GM12878 (cell line): ENCODE data around the gene RBMS1.

Experiments
- CTCF ChIP-seq, 3 experiments: IDR thresholded peaks in 2 of 3; conservative IDR thresholded peaks in 1 of 3; 2 replicates each; pipeline ENCODE4 v1.5.1; 2011; ENCODE audit warnings: low read depth in 3 of 3, low read length in 3 of 3, mild to moderate bottlenecking in 3 of 3, control low read depth in 2 of 3, moderate library complexity in 2 of 3, inconsistent platforms in 1 of 3, mixed read lengths in 1 of 3; ENCODE audit not compliant: control insufficient read depth in 2 of 3, insufficient read depth in 1 of 3; ENCODE audit errors: extremely low read depth in 1 of 3
- EP300 ChIP-seq, 2 experiments: fragments of 150-350 bp in 1 of 2; IDR thresholded peaks; 2 replicates each; pipeline ENCODE4 v1.6.1; 2011 to 2012; ENCODE audit warnings: low read depth in 2 of 2, low read length in 2 of 2, borderline replicate concordance in 1 of 2, improper control_type of control experiment in 1 of 2, inconsistent platforms in 1 of 2; ENCODE audit not compliant: control insufficient read depth in 1 of 2
- ESRRA ChIP-seq: IDR thresholded peaks from 2 replicates; pipeline ENCODE4 v1.6.1; 2012; ENCODE audit warnings: mild to moderate bottlenecking, low read length, improper control_type of control experiment
- JUND ChIP-seq: IDR thresholded peaks from 2 replicates; pipeline ENCODE4 v1.6.1; 2012; ENCODE audit warnings: low read depth, mild to moderate bottlenecking, low read length, improper control_type of control experiment, moderate library complexity
- PBX3 ChIP-seq: IDR thresholded peaks from 2 replicates; pipeline ENCODE4 v1.6.1; 2011; ENCODE audit warnings: mild to moderate bottlenecking, low read depth, low read length, moderate library complexity; ENCODE audit not compliant: insufficient replicate concordance
- POLR2A ChIP-seq: IDR thresholded peaks from 2 replicates; pipeline ENCODE4 v1.6.1; 2011; ENCODE audit warnings: low read depth, mild to moderate bottlenecking, low read length
- POLR2AphosphoS5 ChIP-seq: IDR thresholded peaks from 2 replicates; pipeline ENCODE4 v1.6.1; 2011; ENCODE audit warnings: mild to moderate bottlenecking, low read length, inconsistent platforms
- SIN3A ChIP-seq: IDR thresholded peaks from 2 replicates; pipeline ENCODE4 v1.6.1; 2012; ENCODE audit warnings: low read depth, low read length, improper control_type of control experiment
- SP1 ChIP-seq: IDR thresholded peaks from one replicate; pipeline ENCODE4 v1.6.1; 2011; ENCODE audit warnings: low read depth, low read length
- SPI1 ChIP-seq: IDR thresholded peaks from 2 replicates; pipeline ENCODE4 v1.6.1; 2011; ENCODE audit warnings: low read depth, mild to moderate bottlenecking, low read length, moderate library complexity, borderline replicate concordance; ENCODE audit not compliant: insufficient read depth
- STAT3 ChIP-seq: IDR thresholded peaks from 2 replicates; pipeline ENCODE4 v1.6.1; 2011; ENCODE audit warnings: low read depth, low read length, improper control_type of control experiment
- YBX1 ChIP-seq: fragments of 450-650 bp; IDR thresholded peaks from 2 replicates; pipeline ENCODE4 v1.6.1; 2016; ENCODE audit warnings: antibody characterized with exemption
- YY1 ChIP-seq: IDR thresholded peaks from 2 replicates; pipeline ENCODE4 v1.6.1; 2011; ENCODE audit warnings: low read depth, mild to moderate bottlenecking, low read length
- ZBTB33 ChIP-seq: fragments of 450-650 bp; IDR thresholded peaks from 2 replicates; pipeline ENCODE4 v1.6.1; 2017; ENCODE audit warnings: mild to moderate bottlenecking

- no peak for TF ChIP-seq SPI1
- TF ChIP-seq ESRRA: no peak
- no peak for TF ChIP-seq YBX1
- TF ChIP-seq JUND: no peak
- TF ChIP-seq CTCF (IDR thresholded peaks at IDR 0.05 in 2 of 3, conservative IDR thresholded peaks at IDR 0.05 in 1 of 3; ENCODE audit: control insufficient read depth in 2 of 3, extremely low read depth in 1 of 3, insufficient read depth in 1 of 3, low read depth in 3 of 3, low read length in 3 of 3): no peak
- no peak for TF ChIP-seq SP1
- TF ChIP-seq EP300 (IDR thresholded peaks at IDR 0.05; ENCODE audit: borderline replicate concordance in 1 of 2, control insufficient read depth in 1 of 2, low read depth in 2 of 2, low read length in 2 of 2): no peak
- no peak for TF ChIP-seq SIN3A
- TF ChIP-seq STAT3: no peak
- no peak for TF ChIP-seq PBX3
- TF ChIP-seq YY1: no peak
- TF ChIP-seq POLR2AphosphoS5: no peak
- no peak for TF ChIP-seq POLR2A
- no peak for TF ChIP-seq ZBTB33
Observed at GRCh38 chr2:160402501-160402900, 91.1 kb downstream of the RBMS1 start.
